Activated T-cell treated with anti-CD3 and anti-CD28 coated beads, Interleukin-2, amount 50 U/mL, for 72 hours (primary cell): ENCODE data around the gene AP3B2. TPM values are rescaled to one million over a fixed set of nuclear protein-coding genes. Genes with fewer than 3 reads are reported as not detected.

Source experiments
- ATAC-seq, 2 donors: fragments of 150-1000 bp; cut with Tn5 transposase; replicated peaks in 1 of 2; 2 replicates each; pipeline ENCODE4 v1.10.0; 2021; ENCODE audit warnings: moderate library complexity in 2 of 2, mild to moderate bottlenecking in 1 of 2
- DNase-seq, 2 donors: peaks; one replicate each; pipeline ENCODE4 v3.0.0; 2021 to 2022; ENCODE audit warnings: mixed read lengths in 1 of 2
- H3K27ac Mint-ChIP-seq: one replicate; pipeline ENCODE4 v1.8.0; 2022; ENCODE audit warnings: mild to moderate bottlenecking, moderate library complexity, mixed read lengths
- H3K27me3 Mint-ChIP-seq: one replicate; pipeline ENCODE4 v1.8.0; 2022; ENCODE audit warnings: low read depth, mixed read lengths
- H3K36me3 Mint-ChIP-seq, 2 donors: one replicate each; pipeline ENCODE4 v1.8.0; 2022; ENCODE audit warnings: mixed read lengths in 2 of 2, mild to moderate bottlenecking in 1 of 2; ENCODE audit not compliant: insufficient read depth in 2 of 2
- H3K4me1 Mint-ChIP-seq: one replicate; pipeline ENCODE4 v1.8.0; 2022; ENCODE audit warnings: low read depth, mixed read lengths
- H3K4me3 Mint-ChIP-seq, 2 donors: one replicate each; pipeline ENCODE4 v1.8.0; 2022; ENCODE audit warnings: mild to moderate bottlenecking in 2 of 2, mixed read lengths in 2 of 2, moderate library complexity in 2 of 2
- H3K9me3 Mint-ChIP-seq, 2 donors: one replicate each; pipeline ENCODE4 v1.8.0; 2022; ENCODE audit warnings: mixed read lengths in 2 of 2
- total RNA-seq, 2 donors: library from RNA; stranded (reverse); gene quantifications; one replicate each; pipeline ENCODE4 v1.2.3, GENCODE V29; 2022

AP3B2 gene
- total RNA-seq, 2 donors from 2014 or later: 1.7 to 7.5 TPM

DNA sequence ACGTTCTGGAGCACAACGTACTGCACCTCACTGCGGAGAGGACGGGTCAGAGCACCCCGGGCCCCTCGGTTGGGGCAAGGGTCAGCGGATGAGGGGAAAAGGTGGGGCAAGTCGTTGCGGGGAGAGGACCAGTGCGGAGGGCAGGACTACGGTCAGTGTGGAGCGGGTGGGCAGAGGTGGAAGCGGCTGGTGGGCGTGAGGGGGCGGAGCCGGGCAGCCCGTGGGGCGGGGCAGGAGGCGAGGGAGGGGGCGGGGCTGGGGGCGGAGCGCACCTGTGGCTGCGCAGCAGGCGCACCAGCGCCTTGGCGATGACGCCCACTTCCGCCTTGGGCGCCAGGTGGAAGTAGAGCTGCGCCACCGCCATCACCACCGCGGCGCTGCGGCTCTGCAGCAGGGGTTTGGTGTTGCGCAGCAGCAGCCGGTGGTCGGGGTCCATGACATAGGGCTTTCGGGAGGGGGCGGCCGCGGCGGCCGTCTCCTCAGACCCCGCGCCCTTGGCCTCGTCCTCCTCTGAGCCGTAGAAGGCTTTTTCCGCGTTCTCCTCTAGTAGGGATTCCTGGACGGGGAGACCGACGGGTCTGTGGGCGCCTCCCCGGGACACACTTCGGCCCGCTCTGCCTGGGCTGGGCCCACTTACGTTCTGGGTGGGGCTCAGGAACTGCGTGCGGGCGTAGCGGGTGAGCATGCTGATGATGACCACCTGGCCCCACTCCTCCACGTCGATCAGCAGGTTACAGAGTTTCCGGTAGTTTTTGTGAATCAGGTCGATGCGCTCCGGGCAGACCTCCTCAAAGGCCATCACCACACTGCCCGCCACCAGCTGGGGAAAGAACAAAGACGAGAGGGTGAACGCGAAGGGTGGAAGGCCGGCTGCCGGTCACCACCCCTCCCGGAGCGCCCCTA is 29.2 kb downstream of the AP3B2 start:
- H3K27me3 Mint-ChIP-seq: peaks cover 20% of the 10 kb centered on the region
- no peaks in the 10 kb centered on the region for H3K36me3 Mint-ChIP-seq
- peak overlapping the region; percentile 90 to 94 for H3K4me3 Mint-ChIP-seq
- ATAC-seq (peak; percentile 95), DNase-seq (peak; percentile 82 to 83)
- H3K27ac Mint-ChIP-seq: peak overlapping the region; percentile 62
- H3K9me3 Mint-ChIP-seq: no peaks in the 10 kb centered on the region
- peaks cover 9% of the 10 kb centered on the region for H3K4me1 Mint-ChIP-seq

- DNase-seq (no peak), ATAC-seq (no peak)
- Mint-ChIP-seq H3K27me3 (peaks cover 12% of the 10 kb centered on the region), H3K36me3 (no peaks in the 10 kb centered on the region), H3K4me3 (peak overlapping the region; percentile 81 to 94), H3K4me1 (peaks cover 9% of the 10 kb centered on the region), H3K9me3 (no peaks in the 10 kb centered on the region), H3K27ac (no peak overlapping the region)
These were observed 30.0 kb downstream of the AP3B2 start for GRCh38 chr15:82679626-82680199.

GRCh38 chr15:82677720-82678323 is 31.9 kb downstream of the AP3B2 start:
- no peak for DNase-seq
- H3K27me3 Mint-ChIP-seq: peaks cover 6% of the 10 kb centered on the region
- H3K4me1 Mint-ChIP-seq: peaks cover 9% of the 10 kb centered on the region
- H3K4me3 Mint-ChIP-seq: no peak overlapping the region
- H3K27ac Mint-ChIP-seq: no peak overlapping the region
- no peak for ATAC-seq
- no peaks in the 10 kb centered on the region for H3K9me3 Mint-ChIP-seq
- no peaks in the 10 kb centered on the region for H3K36me3 Mint-ChIP-seq

DNA sequence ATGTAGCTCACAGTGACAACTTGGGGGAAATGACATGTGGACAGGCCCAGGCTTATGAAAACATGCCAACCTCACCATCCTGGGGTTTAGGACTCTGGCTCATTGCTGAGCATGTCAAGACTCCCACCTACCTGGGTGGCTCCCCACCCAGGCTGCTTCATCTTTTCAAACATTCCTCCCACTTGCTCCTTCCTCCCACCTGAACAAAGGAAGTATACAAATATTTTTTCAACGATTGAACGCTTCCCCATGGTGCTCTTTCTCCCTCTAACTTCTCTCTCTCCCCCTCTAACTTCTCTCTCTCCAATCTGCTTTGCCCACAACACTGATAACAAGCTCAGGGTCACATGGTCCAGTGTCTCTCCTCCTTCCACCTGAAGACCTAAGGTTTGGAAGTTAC is 34.8 kb downstream of the AP3B2 start:
- no peak for DNase-seq
- Mint-ChIP-seq H3K4me1 (no peaks in the 10 kb centered on the region), H3K4me3 (no peak overlapping the region), H3K9me3 (no peaks in the 10 kb centered on the region), H3K27me3 (peaks cover 6% of the 10 kb centered on the region), H3K27ac (no peak overlapping the region), H3K36me3 (no peaks in the 10 kb centered on the region)
- ATAC-seq: no peak

DNA sequence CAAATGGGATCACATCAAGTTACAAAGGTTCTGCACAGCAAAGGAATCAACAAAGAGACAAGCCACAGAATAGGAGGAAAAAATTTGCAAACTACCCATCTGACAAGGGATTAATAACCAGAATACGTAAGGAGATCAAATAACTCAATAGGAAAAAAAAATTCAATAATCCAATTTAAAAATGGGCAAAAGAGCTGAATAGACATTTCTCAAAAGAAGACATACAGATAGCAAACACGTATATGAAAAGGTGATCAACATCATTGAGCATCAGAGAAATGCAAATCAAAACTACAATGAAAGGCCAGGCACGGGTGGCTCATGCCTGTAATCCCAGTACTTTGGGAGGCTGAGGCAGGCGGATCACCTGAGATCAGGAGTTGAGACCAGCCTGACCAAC is 39.0 kb downstream of the AP3B2 start:
- DNase-seq: no peak
- Mint-ChIP-seq H3K36me3 (no peaks in the 10 kb centered on the region), H3K9me3 (no peaks in the 10 kb centered on the region), H3K27me3 (no peaks in the 10 kb centered on the region), H3K4me1 (no peaks in the 10 kb centered on the region), H3K4me3 (no peak overlapping the region), H3K27ac (no peak overlapping the region)
- ATAC-seq: no peak

GRCh38 chr15:82666606-82667005 is 43.1 kb downstream of the AP3B2 start:
- H3K4me3 Mint-ChIP-seq: no peak overlapping the region
- no peaks in the 10 kb centered on the region for H3K9me3 Mint-ChIP-seq
- H3K4me1 Mint-ChIP-seq: no peaks in the 10 kb centered on the region
- no peaks in the 10 kb centered on the region for H3K36me3 Mint-ChIP-seq
- DNase-seq: no peak
- no peak overlapping the region for H3K27ac Mint-ChIP-seq
- H3K27me3 Mint-ChIP-seq: peaks cover 11% of the 10 kb centered on the region
- no peak for ATAC-seq

- Mint-ChIP-seq H3K4me1 (no peaks in the 10 kb centered on the region), H3K9me3 (no peaks in the 10 kb centered on the region), H3K4me3 (no peak overlapping the region), H3K36me3 (no peaks in the 10 kb centered on the region), H3K27ac (no peak overlapping the region), H3K27me3 (peaks cover 21% of the 10 kb centered on the region)
- no peak for DNase-seq
- no peak for ATAC-seq
These were observed 45.7 kb downstream of the AP3B2 start for GRCh38 chr15:82664021-82664420.

GRCh38 chr15:82663186-82663600 is 46.5 kb downstream of the AP3B2 start:
- no peaks in the 10 kb centered on the region for H3K36me3 Mint-ChIP-seq
- no peak overlapping the region for H3K27ac Mint-ChIP-seq
- no peaks in the 10 kb centered on the region for H3K9me3 Mint-ChIP-seq
- no peak overlapping the region for H3K4me3 Mint-ChIP-seq
- H3K4me1 Mint-ChIP-seq: no peaks in the 10 kb centered on the region
- DNase-seq (peak; percentile 41 to 53), ATAC-seq (no peak)
- H3K27me3 Mint-ChIP-seq: peaks cover 21% of the 10 kb centered on the region

GRCh38 chr15:82662641-82663040 is 47.0 kb downstream of the AP3B2 start:
- no peak for DNase-seq
- H3K4me1 Mint-ChIP-seq: no peaks in the 10 kb centered on the region
- peaks cover 21% of the 10 kb centered on the region for H3K27me3 Mint-ChIP-seq
- ATAC-seq: no peak
- no peaks in the 10 kb centered on the region for H3K9me3 Mint-ChIP-seq
- no peak overlapping the region for H3K4me3 Mint-ChIP-seq
- no peak overlapping the region for H3K27ac Mint-ChIP-seq
- no peaks in the 10 kb centered on the region for H3K36me3 Mint-ChIP-seq

DNA sequence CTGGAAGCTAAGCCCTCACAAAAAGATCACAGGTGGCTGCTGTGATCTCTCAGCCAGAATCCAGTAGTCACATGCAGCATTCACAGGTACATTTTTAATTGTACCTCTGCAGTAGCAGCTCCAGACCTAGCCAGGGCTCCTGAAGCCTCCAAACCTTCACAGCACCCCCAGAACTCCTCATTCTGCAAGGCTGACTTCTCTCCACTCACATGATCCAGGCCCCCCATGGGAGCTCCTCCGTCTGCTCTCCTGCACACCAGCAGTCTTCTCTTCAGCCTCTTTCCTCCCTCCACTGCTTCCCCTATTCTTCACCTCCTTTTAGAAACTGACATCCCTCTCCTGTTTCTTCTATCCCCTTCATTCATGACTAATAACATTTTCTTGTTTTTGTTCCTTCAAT is 49.3 kb downstream of the AP3B2 start:
- no peak for ATAC-seq
- Mint-ChIP-seq H3K4me3 (no peak overlapping the region), H3K9me3 (no peaks in the 10 kb centered on the region), H3K4me1 (no peaks in the 10 kb centered on the region), H3K27ac (no peak overlapping the region), H3K27me3 (peaks cover 21% of the 10 kb centered on the region), H3K36me3 (no peaks in the 10 kb centered on the region)
- DNase-seq: no peak

DNA sequence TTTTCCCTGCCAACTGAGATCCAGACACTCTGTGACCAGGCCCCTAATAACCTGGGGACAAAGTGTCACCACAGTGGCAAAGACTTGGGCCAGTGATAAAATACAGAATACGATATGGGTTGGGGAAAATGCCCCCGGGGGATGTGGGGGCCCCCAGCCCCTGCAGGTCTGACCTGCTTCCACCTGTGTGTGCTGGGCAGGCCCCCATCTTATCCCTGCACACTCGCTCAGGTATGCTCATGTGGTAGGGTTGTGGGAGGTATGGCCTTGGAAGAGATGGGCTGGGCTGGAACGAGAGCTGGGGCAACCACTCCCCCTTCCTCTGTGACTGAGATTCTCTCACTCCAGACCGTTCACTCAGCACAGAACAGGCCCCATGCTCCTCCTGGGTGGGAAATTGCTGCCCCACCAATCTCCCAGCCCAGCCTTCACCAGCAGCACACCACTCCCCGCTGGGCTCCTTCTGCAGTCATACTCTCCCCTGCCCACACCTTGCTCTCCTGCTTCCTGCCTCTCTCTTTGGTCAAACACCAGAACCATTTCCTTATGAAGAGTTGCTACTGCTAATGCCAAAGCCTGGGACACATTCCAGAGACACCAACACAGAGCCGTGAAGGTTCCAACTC is 52.9 kb downstream of the AP3B2 start:
- Mint-ChIP-seq H3K4me3 (no peak overlapping the region), H3K27me3 (peaks cover 20% of the 10 kb centered on the region), H3K4me1 (no peaks in the 10 kb centered on the region), H3K9me3 (no peaks in the 10 kb centered on the region), H3K36me3 (no peaks in the 10 kb centered on the region), H3K27ac (no peak overlapping the region)
- DNase-seq (no peak), ATAC-seq (no peak)

GRCh38 chr15:82655606-82656005 is 54.1 kb downstream of the AP3B2 start:
- Mint-ChIP-seq H3K4me3 (no peak overlapping the region), H3K36me3 (no peaks in the 10 kb centered on the region), H3K27ac (no peak overlapping the region), H3K9me3 (no peaks in the 10 kb centered on the region), H3K4me1 (no peaks in the 10 kb centered on the region), H3K27me3 (peaks cover 24% of the 10 kb centered on the region)
- DNase-seq (no peak), ATAC-seq (no peak)

GRCh38 chr15:82653483-82654168 is 56.0 kb downstream of the AP3B2 start:
- Mint-ChIP-seq H3K4me3 (no peak overlapping the region), H3K4me1 (no peaks in the 10 kb centered on the region), H3K27ac (no peak overlapping the region), H3K9me3 (no peaks in the 10 kb centered on the region), H3K36me3 (no peaks in the 10 kb centered on the region), H3K27me3 (peaks cover 39% of the 10 kb centered on the region)
- ATAC-seq (no peak), DNase-seq (no peak)
